ENCODE results near the gene SLC30A2. TPM values are rescaled to one million over a fixed set of nuclear protein-coding genes. Genes with fewer than 3 reads are reported as not detected.

Gene SLC30A2
- total RNA-seq, 1 experiment from 2014 or later, result 0.35 TPM

DNA sequence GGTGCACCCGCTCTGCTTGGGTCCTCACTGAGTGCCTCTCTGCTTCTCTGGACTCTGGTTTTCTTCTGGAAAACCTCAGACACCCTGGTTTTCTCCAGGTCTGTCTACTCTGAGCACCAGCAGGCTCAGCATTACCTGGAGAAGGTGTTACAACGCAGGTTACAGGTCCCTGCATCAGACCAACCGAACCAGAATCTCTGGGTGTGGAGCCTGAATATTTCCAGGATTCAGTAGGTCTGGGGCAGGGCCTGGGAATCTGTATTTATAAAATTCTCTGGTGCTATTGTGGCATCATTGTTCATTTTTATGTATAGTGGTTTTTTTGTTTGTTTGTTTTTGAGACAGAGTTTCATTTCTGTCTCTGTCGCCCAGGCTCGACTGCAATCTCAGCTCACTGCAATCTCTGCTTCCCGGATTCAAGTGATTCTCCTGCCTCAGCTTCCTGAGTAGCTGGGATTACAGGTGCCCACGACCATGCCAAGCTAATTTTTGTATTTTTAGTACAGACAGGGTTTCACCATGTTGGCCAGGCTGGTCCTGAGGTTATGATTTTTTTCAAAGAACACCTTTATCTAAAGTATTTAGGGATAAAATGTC is 1.5 kb upstream of the SLC30A2 start:
- H3T11ph ChIP-seq (ENCODE audit: low read length), result no peak overlapping the region
- no peak overlapping the region for H2BK120ac ChIP-seq (ENCODE audit: low read depth, low read length, poor library complexity, severe bottlenecking)
- no peak overlapping the region for H3K18ac ChIP-seq (ENCODE audit: insufficient read length, low read depth, low read length)
- no peak overlapping the region for H2BK15ac ChIP-seq (ENCODE audit: low read depth, low read length)
- no CpG with 5 or more reads among the region's 7 CpGs for WGBS (ENCODE audit: extremely low coverage, insufficient read length, low lambda C conversion rate)
- no peak overlapping the region for H3K14ac ChIP-seq (ENCODE audit: insufficient read depth, low read length)
- no peak overlapping the region for H2BK20ac ChIP-seq (ENCODE audit: low read depth, low read length, poor library complexity, severe bottlenecking)
- no peak overlapping the region for H3K4me2 ChIP-seq (ENCODE audit: insufficient read depth, insufficient read length, low read length)
- no peak for DNase-seq
- H3K27me3 ChIP-seq (ENCODE audit: insufficient read depth, low read length), result peaks cover 51% of the 10 kb centered on the region
- Mint-ChIP-seq H3K27ac (no peak overlapping the region), H3K4me3 (peak overlapping the region in 1 of 2 experiments; percentile 63; a peak in 2 of 5 replicates), H3K36me3 (ENCODE audit: insufficient read depth in 1 of 3, low read depth in 3 of 3) (no peaks in the 10 kb centered on the region), H3K27me3 (ENCODE audit: low read depth) (peaks cover 96% of the 10 kb centered on the region), H3K9me3 (no peaks in the 10 kb centered on the region; a peak in 1 of 5 replicates), H3K4me1 (peaks cover 5 to 9% of the 10 kb centered on the region in 2 experiments; a peak in 3 of 4 replicates)
- H2BK12ac ChIP-seq (ENCODE audit: insufficient read length, low read depth, low read length), result no peak overlapping the region
- TF ChIP-seq CTCF (conservative IDR thresholded peaks at IDR 0.05), result no peak
- no peak overlapping the region for H2AK5ac ChIP-seq (ENCODE audit: insufficient read length, low read length)
- H3K9ac ChIP-seq (ENCODE audit: extremely low read depth, insufficient read length, low read length), result no peak overlapping the region
- no peak overlapping the region for H2AFZ ChIP-seq (ENCODE audit: low read length)
- no peaks in the 10 kb centered on the region for H3K9me3 ChIP-seq (ENCODE audit: control insufficient read depth, low read depth, low read length)
- no peak overlapping the region for H3K23ac ChIP-seq (ENCODE audit: insufficient read length, low read depth, low read length)
- no peak overlapping the region for H2BK5ac ChIP-seq (ENCODE audit: insufficient read length, low read length)
- H4K8ac ChIP-seq (replicated peaks; ENCODE audit: insufficient read length, low read depth, low read length), result no peak overlapping the region
- H3K4ac ChIP-seq (ENCODE audit: low read depth, low read length), result no peak overlapping the region
- no peak overlapping the region for H4K91ac ChIP-seq (ENCODE audit: insufficient read length, low read depth, low read length)
- H3K79me2 ChIP-seq (ENCODE audit: insufficient read depth, low read length), result no peaks in the 10 kb centered on the region
- H3K23me2 ChIP-seq (ENCODE audit: insufficient read length, low read depth, low read length, poor library complexity, severe bottlenecking), result peaks cover 10% of the 10 kb centered on the region
- H4K20me1 ChIP-seq (ENCODE audit: control insufficient read depth, insufficient read depth, insufficient read length), result peaks cover 4% of the 10 kb centered on the region
- no peak overlapping the region for H3K27ac ChIP-seq (ENCODE audit: insufficient read length, low read depth, low read length)
- no peak overlapping the region for H4K5ac ChIP-seq (ENCODE audit: insufficient read length, low read depth, low read length)
- no peaks in the 10 kb centered on the region for H3K4me1 ChIP-seq (ENCODE audit: insufficient read depth, low read length)
- no peaks in the 10 kb centered on the region for H3K79me1 ChIP-seq (ENCODE audit: insufficient read depth, low read depth, low read length, poor library complexity, severe bottlenecking)
- H3K56ac ChIP-seq (ENCODE audit: insufficient read length, low read depth, low read length), result no peak overlapping the region
